ENCODE data around the gene MEDAG.

Gene MEDAG

DNA sequence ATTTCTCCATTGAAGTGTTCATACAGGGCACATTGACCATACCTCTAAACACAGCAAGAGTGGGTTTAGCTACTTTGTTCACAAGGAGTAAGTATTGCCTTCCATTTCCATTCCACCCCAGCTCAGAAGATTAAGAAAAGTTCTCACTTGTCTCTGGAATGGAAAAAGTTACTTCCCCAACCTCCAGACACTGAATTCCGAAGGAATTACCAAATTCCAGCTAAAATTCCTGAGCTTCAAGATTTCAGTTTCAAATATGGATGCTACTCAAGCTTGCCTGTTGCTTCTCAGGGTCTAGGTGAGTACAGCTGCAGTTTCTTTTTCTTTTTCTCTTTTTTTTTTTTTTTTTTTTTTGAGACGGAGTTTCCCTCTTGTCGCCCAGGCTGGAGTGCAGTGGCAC lies 60.0 kb downstream of the MEDAG start:
- DNase-seq, result no peak

DNA sequence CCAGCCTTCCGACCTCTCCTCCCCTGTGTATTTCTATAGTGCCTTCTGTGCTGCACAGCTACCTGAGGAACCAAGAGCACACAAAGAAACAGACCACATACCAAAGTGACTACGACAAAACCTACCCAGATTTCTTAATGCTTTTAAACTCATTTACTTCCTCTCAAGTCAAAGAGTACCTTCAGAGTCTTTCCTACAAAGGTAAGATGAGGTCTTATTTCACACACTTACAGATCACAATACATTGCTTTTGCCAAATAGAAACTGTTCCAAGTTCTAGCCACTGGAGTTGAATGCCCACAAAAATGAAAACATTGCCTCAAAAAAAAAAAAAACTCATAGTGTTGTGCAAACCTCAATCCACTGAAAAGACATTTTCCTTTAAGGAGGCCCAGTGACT lies 62.8 kb downstream of the MEDAG start:
- DNase-seq, result no peak

DNA sequence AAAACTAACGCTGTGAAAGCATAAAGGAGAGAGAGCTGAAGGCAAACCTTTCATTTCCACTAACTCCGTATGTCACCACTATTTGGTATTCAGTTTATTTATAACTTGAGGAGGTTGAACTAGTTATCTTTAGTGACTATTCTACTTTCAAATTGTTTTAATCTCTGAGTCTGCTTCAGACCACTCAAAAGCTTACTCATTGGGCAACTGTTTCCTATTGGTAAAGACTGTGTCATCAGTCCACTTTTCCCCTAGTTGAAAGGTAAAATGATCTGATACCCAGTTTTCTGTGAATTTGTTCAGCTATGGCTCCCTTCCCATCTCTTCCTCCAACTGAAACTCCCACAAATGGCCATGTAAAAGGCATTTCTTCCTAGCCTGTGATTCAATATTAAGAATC lies 65.5 kb downstream of the MEDAG start:
- DNase-seq, result no peak

DNA sequence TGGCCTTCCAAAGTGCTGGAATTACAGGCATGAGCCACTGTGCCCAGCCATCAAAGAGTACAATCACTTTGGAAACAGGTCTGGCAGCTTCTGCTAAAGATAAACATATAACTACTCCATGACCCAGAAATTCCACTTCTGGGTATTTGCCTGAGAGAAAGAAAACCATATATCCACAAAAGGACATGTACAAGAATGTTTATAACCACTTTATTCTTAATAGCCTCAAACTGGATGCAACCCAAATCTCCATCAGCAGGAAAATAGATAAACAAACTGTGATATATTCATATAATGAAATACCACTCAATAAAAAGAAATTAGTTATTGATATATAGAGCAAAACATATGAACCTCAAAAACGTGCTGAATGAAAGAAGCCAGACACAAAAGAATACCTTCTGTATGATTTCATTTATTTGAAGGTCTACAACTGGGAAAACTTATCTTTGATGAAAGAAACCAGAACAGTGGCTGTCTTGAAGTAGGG lies 66.9 kb downstream of the MEDAG start:
- DNase-seq, result no peak

DNA sequence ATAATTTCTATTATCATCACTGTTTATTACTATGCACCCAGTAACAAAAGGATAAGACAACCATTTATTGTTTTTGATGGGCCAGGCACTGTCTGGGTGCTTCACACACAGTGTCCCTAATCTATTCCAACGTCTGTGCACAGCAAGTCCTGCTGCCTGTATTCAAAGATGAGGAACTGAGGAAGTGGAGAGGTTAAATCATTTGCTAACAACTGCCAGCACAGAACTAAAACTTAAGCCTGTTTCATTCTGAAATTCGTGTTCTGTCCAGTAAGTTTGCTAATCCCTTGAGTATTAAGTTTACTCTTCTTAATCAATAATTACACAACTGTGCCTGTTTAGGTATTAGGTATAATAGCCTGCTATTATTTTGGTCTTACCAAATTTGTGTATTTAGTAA lies 68.3 kb downstream of the MEDAG start:
- no peak for DNase-seq

Data from CD4-positive, alpha-beta T cell treated with Interleukin-1 beta for 1 hour (primary cell).